HG02588 (cell line): ENCODE measurements around the gene P2RY14.
A peak's percentile ranks its signal among the peaks of the same experiment; 100 is the strongest.

ENCODE experiments used
- ATAC-seq: cut with Tn5 transposase; IDR thresholded peaks from one replicate; pipeline ENCODE4 v1.9.1; 2021; ENCODE audit warnings: mild to moderate bottlenecking, moderate library complexity; ENCODE audit not compliant: unreplicated experiment

Gene P2RY14

GRCh38 chr3:151218136-151218535, 60.2 kb downstream of the P2RY14 start:
- ATAC-seq = no peak

- ATAC-seq = no peak
Measured at GRCh38 chr3:151216641-151217607, 61.4 kb downstream of the P2RY14 start.

- no peak for ATAC-seq
Measured at GRCh38 chr3:151214459-151214858, 63.9 kb downstream of the P2RY14 start.

- ATAC-seq = no peak
Measured at GRCh38 chr3:151213881-151214280, 64.5 kb downstream of the P2RY14 start.

- no peak for ATAC-seq
Measured at GRCh38 chr3:151213151-151213550, 65.2 kb downstream of the P2RY14 start.

- ATAC-seq = peak; percentile 67
Measured at GRCh38 chr3:151210676-151211381, 67.5 kb downstream of the P2RY14 start.

GRCh38 chr3:151209654-151210053, 68.7 kb downstream of the P2RY14 start:
- ATAC-seq = no peak

GRCh38 chr3:151206201-151206600, 72.1 kb downstream of the P2RY14 start:
- no peak for ATAC-seq

- ATAC-seq = no peak
Measured at GRCh38 chr3:151205482-151205881, 72.9 kb downstream of the P2RY14 start.

- no peak for ATAC-seq
Measured at GRCh38 chr3:151204530-151205402, 73.6 kb downstream of the P2RY14 start.

GRCh38 chr3:151203051-151203420, 75.3 kb downstream of the P2RY14 start, which contains the start of gene GPR171:
GPR171 (minus strand) TSS chr3:151203216; CDS start chr3:151199386, 3,830 bp downstream.
- peak; percentile 92 for ATAC-seq

- ATAC-seq = no peak
Measured at GRCh38 chr3:151201051-151201730, 77.2 kb downstream of the P2RY14 start.

GRCh38 chr3:151200586-151200985, 77.8 kb downstream of the P2RY14 start:
- no peak for ATAC-seq

GRCh38 chr3:151199554-151200438, 78.5 kb downstream of the P2RY14 start:
- no peak for ATAC-seq

- ATAC-seq = no peak
Measured at GRCh38 chr3:151198849-151199248, 79.5 kb downstream of the P2RY14 start.

- no peak for ATAC-seq
Measured at GRCh38 chr3:151197981-151198767, 80.2 kb downstream of the P2RY14 start.

- ATAC-seq = no peak
Measured at GRCh38 chr3:151197228-151197627, 81.1 kb downstream of the P2RY14 start.

- ATAC-seq = no peak
Measured at GRCh38 chr3:151196434-151196833, 81.9 kb downstream of the P2RY14 start.

GRCh38 chr3:151195826-151196225, 82.5 kb downstream of the P2RY14 start:
- ATAC-seq = no peak
